Measurements from ENCODE around the gene DHODH.

- TF ChIP-seq POLR2A (IDR thresholded peaks at IDR 0.05; ENCODE audit: low read length) (no peak), GATA1 (IDR thresholded peaks at IDR 0.05; ENCODE audit: low read depth, low read length) (no peak)
Measured at GRCh38 chr16:71985262-71985974, 23.1 kb upstream of the DHODH start.

All from erythroblast (primary cell).